ENCODE data around the gene NATD1.
A peak's percentile ranks its signal among the peaks of the same experiment; 100 is the strongest.
"Not testable (repeated sequence)": the region's sequence is repeated elsewhere in the genome, so short reads cannot be mapped to it uniquely, and the experiment has no call there.

NATD1 gene

GRCh38 chr17:21214777-21215541 is 38.3 kb downstream of the NATD1 start:
- peak; percentile 60 for DNase-seq (ENCODE audit: low spot score)

DNA sequence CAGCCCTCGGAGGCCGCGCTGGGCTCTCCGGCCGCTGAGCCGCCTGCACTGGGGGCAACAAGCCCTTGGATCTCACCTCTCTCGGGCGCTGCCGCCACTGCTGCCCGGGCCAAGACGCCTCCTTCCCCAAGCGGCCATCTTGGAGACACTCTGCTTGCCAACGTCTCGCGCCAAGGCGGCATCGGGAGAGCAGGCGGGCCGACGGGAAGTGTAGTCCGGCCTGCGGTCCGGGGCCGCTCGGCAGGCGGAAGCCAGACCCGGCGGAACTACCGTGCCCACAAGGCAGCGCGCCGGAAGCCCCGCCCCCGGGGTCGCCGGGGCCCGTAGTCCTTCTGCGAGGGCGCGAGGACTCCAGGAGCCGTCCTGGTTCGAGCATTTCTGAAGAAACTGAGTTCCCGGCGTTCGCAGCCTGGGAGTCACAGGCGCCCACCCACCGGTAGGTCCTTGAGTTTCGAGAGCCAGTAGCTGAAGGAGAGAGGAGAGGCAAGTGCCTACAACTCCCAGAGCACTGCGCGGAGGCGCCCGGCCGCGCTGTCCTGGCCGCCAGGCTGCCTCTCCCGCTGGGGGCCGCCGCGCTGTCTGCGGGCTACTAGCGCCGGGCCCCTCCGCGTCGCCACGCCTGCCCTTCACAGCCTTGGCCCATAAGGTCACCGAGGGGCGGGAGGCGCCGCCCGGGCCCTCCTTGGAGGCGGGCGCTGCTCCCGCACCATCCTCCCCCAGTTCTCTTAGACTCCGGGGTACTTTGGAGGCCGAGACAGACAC is 39.0 kb downstream of the NATD1 start, which contains the start of gene TMEM11:
Gene TMEM11 (minus strand): TSS at position 147 of the 762 bp plus-strand sequence. CDS start 9 bp downstream, at position 138.
- peak; percentile 98 for DNase-seq (ENCODE audit: low spot score)

DNA sequence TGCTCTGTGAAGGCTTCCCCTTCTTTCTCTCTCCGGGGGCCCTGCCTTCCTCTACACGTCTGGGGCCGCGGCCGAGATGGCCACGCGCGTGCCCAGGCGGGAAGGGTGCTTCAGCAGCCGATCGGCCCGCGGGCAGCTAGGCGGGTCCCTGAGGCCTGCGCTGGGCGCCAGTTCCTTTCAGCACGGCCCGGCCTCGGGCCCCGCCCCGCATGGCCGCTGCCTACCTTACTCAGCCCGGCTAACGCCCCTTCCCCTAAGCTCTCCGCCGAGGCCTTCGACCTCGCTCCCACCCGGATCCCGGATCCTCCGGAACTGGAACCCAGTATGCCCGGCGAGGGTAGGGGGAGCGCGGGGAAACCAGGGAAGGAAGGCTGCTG is 39.6 kb downstream of the NATD1 start:
- no peak for DNase-seq (ENCODE audit: low spot score)

GRCh38 chr17:21212826-21213637 is 40.2 kb downstream of the NATD1 start:
- DNase-seq (ENCODE audit: low spot score) = no peak

- no peak for DNase-seq (ENCODE audit: low spot score)
These were observed 41.3 kb downstream of the NATD1 start for GRCh38 chr17:21211825-21212479.

- no peak for DNase-seq (ENCODE audit: low spot score)
These were observed 42.7 kb downstream of the NATD1 start for GRCh38 chr17:21210411-21211076.

DNA sequence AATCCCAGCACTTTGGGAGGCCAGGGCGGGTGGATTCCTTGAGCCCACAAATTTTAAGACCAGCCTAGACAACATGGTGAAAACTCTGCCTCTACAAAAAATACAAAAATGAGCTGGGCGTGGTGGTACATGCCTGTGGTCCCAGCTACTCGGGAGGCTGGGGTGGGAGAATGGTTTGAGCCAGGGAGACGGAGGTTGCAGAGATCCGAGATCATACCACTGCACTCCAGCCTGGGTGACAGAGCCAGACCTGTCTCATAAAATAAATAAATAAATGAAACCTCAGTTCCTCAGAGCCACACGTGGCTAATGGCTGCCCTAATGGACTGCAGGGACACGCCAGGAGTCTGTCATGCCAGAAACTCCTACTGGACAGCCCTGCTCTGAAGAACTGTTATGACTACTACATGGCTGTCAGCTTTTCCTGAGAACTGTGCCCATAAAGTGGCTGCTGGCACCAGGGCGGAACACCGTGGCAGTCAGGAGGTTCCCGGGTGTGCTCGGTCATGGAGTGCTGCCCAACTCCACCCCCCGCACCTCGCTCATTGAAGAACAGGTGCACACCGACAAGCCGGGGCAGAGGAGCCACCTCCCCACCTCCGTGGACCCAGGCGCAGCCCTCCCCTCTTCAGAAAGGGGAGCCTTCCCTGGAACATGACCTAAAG is 43.6 kb downstream of the NATD1 start:
- no peak for DNase-seq (ENCODE audit: low spot score)

- DNase-seq (ENCODE audit: low spot score) = no peak
These were observed 44.9 kb downstream of the NATD1 start for GRCh38 chr17:21208352-21208751.

DNA sequence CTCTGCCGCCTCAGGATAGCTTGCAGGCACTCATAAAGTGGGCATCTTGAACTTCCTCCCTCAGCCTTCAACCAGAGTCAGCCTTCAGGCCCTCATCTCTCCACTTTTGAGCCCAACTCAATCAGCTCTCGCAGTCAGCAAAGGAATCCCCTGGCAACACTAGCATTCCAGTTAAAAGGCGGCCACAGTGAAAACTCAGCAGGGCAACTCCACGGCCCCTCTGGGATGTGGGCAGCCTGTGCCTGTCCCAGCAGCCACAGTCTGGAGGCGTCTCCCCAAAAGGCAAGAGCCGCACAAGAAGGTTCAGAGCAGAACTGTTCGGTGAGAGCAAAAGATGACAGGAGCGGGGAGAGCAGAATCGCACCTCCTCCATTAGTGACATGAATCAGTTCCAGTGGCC is 48.3 kb downstream of the NATD1 start:
- no peak for DNase-seq (ENCODE audit: low spot score)

- no peak for DNase-seq (ENCODE audit: low spot score)
These were observed 50.7 kb downstream of the NATD1 start for GRCh38 chr17:21202512-21202911.

GRCh38 chr17:21201874-21202273 is 51.3 kb downstream of the NATD1 start:
- DNase-seq (ENCODE audit: low spot score) = no peak

DNA sequence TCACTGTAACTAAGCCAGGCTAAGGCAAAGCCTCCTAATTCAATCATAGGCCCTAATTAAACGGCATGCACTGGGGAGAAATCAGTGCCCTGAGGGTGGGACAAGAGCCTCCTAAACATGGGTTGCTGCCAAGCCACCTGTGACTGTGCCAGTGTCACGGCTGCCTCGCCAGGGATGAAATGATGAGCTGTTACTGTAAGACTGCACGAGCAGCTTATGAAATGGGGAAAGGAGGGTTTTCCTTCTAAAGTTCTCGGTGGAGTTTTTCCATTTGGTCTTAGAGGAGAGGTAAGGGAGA is 52.0 kb downstream of the NATD1 start:
- DNase-seq (ENCODE audit: low spot score) = no peak

DNA sequence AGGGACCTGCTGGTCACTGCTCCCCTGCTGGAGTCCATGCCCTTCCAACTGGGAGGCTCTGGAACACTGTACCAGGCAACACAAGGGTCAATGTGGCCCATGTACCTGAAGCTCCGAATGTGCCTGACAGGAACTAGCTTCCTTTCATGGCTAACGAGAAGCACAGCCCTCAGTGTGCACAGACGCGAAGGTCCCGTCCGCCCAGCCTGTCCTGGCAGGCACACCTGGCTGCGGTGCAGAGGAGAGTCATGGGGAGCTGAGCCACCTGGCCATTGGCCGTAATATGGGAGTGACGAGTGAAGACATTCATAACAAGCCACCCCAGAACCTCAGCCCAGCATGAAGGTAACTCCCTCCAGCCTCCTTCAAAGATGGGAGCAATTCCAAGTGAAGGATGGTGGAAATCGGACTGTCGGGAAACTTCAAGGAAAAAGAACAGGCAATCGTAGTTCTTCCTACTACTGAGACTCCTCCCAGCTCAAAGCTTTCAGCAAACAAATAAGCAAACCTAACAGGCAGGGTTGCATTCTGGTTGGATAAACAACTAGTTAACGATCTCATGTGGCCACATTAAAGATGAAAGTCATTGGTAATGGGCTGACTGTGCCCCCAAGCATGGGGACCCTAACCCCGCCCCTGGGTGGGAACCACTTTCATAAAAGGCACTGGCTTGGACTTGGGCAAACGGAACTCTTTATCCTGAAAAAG is 52.5 kb downstream of the NATD1 start:
- DNase-seq (ENCODE audit: low spot score) = no peak

DNA sequence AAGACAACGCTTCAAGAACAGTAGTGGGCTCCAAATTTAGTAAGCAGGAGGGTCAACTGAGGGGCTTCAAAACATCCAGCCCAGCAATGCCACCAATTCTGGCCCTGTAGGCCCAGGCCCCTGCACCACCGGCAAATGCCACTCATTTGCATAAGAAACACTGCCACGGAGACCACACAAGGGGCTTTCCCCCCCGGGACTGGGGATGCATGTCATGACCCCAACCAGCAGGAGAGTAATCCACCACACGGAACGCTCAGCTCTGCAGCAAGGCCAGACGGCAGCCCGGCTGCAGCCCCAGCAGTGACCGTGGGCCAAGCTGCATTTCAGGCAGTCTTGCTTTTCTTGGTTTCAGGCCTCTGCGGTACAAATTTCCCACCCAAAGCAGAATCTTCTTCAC is 53.4 kb downstream of the NATD1 start:
- peak; percentile 87 for DNase-seq (ENCODE audit: low spot score)

GRCh38 chr17:21199311-21199710 is 53.9 kb downstream of the NATD1 start:
- DNase-seq (ENCODE audit: low spot score) = no peak

GRCh38 chr17:21198411-21198810 is 54.8 kb downstream of the NATD1 start:
- DNase-seq (ENCODE audit: low spot score) = no peak

GRCh38 chr17:21196126-21196525 is 57.1 kb downstream of the NATD1 start:
- DNase-seq (ENCODE audit: low spot score) = no peak

DNA sequence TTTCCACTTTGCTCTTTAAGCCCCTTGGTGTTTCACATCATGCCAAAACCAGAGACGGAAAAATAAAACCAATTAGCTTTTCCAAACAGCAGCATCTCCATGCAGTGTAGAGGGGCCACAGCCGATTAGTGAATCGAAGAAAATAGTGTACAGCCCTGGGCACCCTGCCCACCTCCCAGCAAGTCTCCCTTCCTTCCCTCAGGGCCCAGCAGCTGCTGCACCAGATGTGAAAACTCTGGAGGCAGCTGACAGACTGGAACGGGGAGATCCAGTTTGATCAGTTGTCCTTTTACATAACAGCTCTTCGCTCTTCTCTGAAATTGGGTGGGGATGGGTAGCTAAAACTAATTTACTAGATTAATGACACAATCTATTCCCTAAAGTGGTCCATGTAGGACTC is 58.5 kb downstream of the NATD1 start:
- no peak for DNase-seq (ENCODE audit: low spot score)

DNA sequence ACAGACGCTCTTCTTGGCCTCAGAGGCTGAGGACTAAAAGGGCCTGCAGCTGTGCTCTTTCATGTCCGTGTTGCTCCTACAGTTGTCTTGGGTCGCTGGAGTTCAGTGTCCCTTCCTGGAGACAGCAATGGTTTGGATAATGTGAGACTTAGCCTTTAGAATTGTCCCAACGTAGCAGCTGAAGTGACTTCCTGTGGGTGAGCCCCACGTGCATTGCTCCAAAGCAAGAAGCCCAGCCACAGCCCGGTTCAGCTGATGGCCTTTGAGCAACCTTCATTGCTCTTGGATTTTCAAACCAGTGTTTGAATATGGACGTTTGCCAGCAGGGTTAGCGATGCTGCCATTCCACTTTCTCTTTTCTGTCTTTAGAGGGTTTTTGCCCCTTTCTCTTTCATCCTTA is 59.0 kb downstream of the NATD1 start:
- DNase-seq (ENCODE audit: low spot score) = no peak

- no peak for DNase-seq (ENCODE audit: low spot score)
These were observed 60.2 kb downstream of the NATD1 start for GRCh38 chr17:21193031-21193430.

- DNase-seq (ENCODE audit: low spot score) = not testable (repeated sequence)
These were observed 60.8 kb downstream of the NATD1 start for GRCh38 chr17:21192414-21192813.

Measured in ecto neural progenitor cell (in vitro differentiated cells).